Pancreas (tissue), 10 donors: ENCODE results near the gene CACNA2D3. TPM values are rescaled to one million over a fixed set of nuclear protein-coding genes. Genes with fewer than 3 reads are reported as not detected.
A peak's percentile ranks its signal among the peaks of the same experiment; 100 is the strongest.
"Not testable (repeated sequence)": the region's sequence is repeated elsewhere in the genome, so short reads cannot be mapped to it uniquely, and the experiment has no call there.

Experiments
- ATAC-seq, 4 donors: fragments of 200-7000 bp; cut with Tn5 transposase; one replicate each; pipeline versions ENCODE4 v1.8.0 to v1.9.1; 2020; ENCODE audit warnings: mild to moderate bottlenecking in 4 of 4, moderate library complexity in 4 of 4
- DNase-seq, 6 donors: peaks; one replicate each; pipeline ENCODE4 v3.0.0-alpha.2; 2020
- FAIRE-seq: peaks from 2 replicates; lab custom pipeline; 2012; peaks lifted over from hg19 to GRCh38; lab: Jason Lieb, UNC
- H3K27ac ChIP-seq, 4 donors: fragments of 200-600 bp; sonication (generic); 1 replicate in 3 of 4; 2 replicates in 1 of 4; pipeline versions ENCODE4 v1.5.0 to v1.8.0; 2020
- H3K27me3 ChIP-seq, 4 donors: fragments of 200-600 bp; one replicate each; pipeline ENCODE4 v1.8.0; 2021
- H3K36me3 ChIP-seq, 3 donors: fragments of 200-600 bp; sonication (generic) in 1 of 3; one replicate each; pipeline versions ENCODE4 v1.5.0 to v1.8.0; 2020 to 2021
- H3K4me1 ChIP-seq, 3 donors: fragments of 200-600 bp; one replicate each; pipeline ENCODE4 v1.8.0; 2021
- H3K4me3 ChIP-seq, 4 donors: fragments of 200-600 bp; sonication (generic) in 2 of 4; one replicate each; pipeline versions ENCODE4 v1.5.0 to v1.8.0; 2020 to 2021
- H3K9me3 ChIP-seq, 4 donors: fragments of 200-600 bp; one replicate each; pipeline ENCODE4 v1.8.0; 2021
- WGBS, 2 donors: extraction: QIAGEN DNeasy Blood & Tissue Kit; methylation state at CpG; one replicate each; pipeline ENCODE4 v1.1.7; 2013; 5-methylcytosine and 5-hydroxymethylcytosine counted together
- intact Hi-C, 3 donors: fragments of 100-400 bp; cut with DNase I; formaldehyde crosslinking; loops; one replicate each; pipeline versions ENCODE4 v1.11.1 to v1.14.2; 2022
- polyA plus RNA-seq, 2 donors: library from polyadenylated mRNA; stranded (reverse); fragments of 200-250 nt; gene quantifications; one replicate each; pipeline ENCODE4 v1.2.3, GENCODE V29; 2013
- total RNA-seq, 6 donors: library from RNA; stranded (reverse); fragmentation: NEBNext Ultra II Directional in 4 of 6; extraction: Animal tissue kit (Norgen Biotek cat#: 25700) in 4 of 6; gene quantifications; one replicate each; pipeline versions ENCODE4 v1.2.1 to v1.2.4, GENCODE V29; 2021 to 2023
- TF ChIP-seq, protein P1 (sequence below), 4 donors: fragments of 200-600 bp; sonication (generic) in 3 of 4; IDR thresholded peaks; one replicate each; pipeline versions ENCODE4 v1.5.0 to v1.8.0; 2021; ENCODE audit warnings: antibody characterized with exemption in 4 of 4
- donor health status: healthy with polysubstance abuse.
- donor health status: DM: no; HTN: no; CAD: no; lungs with moderate emphysema.
- donor health status: DM: no; HTN: no; CAD: no.
- donor health status: control.
- donor health status: control.
- donor health status: Bipolar disorder and iron deficiency.
- donor health status: DM: yes; HTN: yes; CAD: no.
- donor health status: DM: no; HTN: no; CAD: no.
- donor health status: DM: no; HTN: no; CAD: no.
- donor health status: DM: yes; HTN: yes; CAD: no.

CACNA2D3 gene
- total and polyA plus RNA-seq, 8 donors = 0.19 to 0.75 (median 0.37) TPM; not detected in 2

DNA sequence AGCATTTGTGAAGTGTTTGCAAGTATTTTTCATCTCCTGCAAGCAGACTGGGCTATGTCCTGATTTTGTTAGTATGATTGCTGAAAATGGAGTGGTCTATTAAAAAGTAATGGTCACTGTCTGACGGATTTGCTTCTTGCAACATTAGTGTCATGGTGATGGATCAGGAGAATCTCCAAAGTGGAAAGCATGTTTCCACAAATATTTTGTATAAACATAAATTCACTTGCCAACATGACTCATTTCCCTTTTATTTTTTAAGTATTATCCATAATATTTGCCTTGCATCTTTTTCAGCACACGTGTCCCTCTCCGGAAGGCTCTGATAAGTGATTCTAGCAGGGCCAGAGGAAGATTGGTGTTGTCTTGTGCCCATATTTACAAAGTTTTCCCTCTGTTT is 27.4 kb upstream of the CACNA2D3 start:
- Histone ChIP-seq H3K9me3 (no peaks in the 10 kb centered on the region), H3K27me3 (peaks cover 0 to 5% (median 0%) of the 10 kb centered on the region in 4 donors), H3K4me3 (no peak overlapping the region), H3K36me3 (no peaks in the 10 kb centered on the region), H3K4me1 (peaks cover 0 to 4% (median 0%) of the 10 kb centered on the region in 3 donors), H3K27ac (no peak overlapping the region)
- intact Hi-C loops = no loop called here
- ATAC-seq (no peak), FAIRE-seq (no peak), DNase-seq (no peak)
- TF ChIP-seq, protein P1, sequence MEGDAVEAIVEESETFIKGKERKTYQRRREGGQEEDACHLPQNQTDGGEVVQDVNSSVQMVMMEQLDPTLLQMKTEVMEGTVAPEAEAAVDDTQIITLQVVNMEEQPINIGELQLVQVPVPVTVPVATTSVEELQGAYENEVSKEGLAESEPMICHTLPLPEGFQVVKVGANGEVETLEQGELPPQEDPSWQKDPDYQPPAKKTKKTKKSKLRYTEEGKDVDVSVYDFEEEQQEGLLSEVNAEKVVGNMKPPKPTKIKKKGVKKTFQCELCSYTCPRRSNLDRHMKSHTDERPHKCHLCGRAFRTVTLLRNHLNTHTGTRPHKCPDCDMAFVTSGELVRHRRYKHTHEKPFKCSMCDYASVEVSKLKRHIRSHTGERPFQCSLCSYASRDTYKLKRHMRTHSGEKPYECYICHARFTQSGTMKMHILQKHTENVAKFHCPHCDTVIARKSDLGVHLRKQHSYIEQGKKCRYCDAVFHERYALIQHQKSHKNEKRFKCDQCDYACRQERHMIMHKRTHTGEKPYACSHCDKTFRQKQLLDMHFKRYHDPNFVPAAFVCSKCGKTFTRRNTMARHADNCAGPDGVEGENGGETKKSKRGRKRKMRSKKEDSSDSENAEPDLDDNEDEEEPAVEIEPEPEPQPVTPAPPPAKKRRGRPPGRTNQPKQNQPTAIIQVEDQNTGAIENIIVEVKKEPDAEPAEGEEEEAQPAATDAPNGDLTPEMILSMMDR (IDR thresholded peaks at IDR 0.05) = no peak
- 73% methylated on average over 3 of the region's 3 CpGs for WGBS, 2 donors

- FAIRE-seq (no peak), DNase-seq (no peak), ATAC-seq (no peak)
- no peaks in the 10 kb centered on the region for H3K27me3 ChIP-seq
- H3K4me1 ChIP-seq = no peaks in the 10 kb centered on the region
- WGBS, 2 donors = 86 to 93% methylated on average over 1 of the region's 1 CpG
- intact Hi-C loops = no loop called here
- TF ChIP-seq, protein P1 (IDR thresholded peaks at IDR 0.05) = no peak
- H3K36me3 ChIP-seq = no peaks in the 10 kb centered on the region
- H3K27ac ChIP-seq = no peak overlapping the region
- no peak overlapping the region for H3K4me3 ChIP-seq
- no peaks in the 10 kb centered on the region for H3K9me3 ChIP-seq
These were observed 23.0 kb upstream of the CACNA2D3 start for GRCh38 chr3:54099381-54099780.

GRCh38 chr3:54104084-54104483 is 18.3 kb upstream of the CACNA2D3 start:
- TF ChIP-seq, protein P1 (IDR thresholded peaks at IDR 0.05) = no peak
- peaks cover 0 to 2% (median 0%) of the 10 kb centered on the region in 4 donors for H3K9me3 ChIP-seq
- intact Hi-C loops = no loop called here
- no peaks in the 10 kb centered on the region for H3K36me3 ChIP-seq
- H3K4me3 ChIP-seq = no peak overlapping the region
- WGBS, 2 donors = 79 to 81% methylated on average over 11 of the region's 11 CpGs
- ATAC-seq (no peak), FAIRE-seq (no peak), DNase-seq (no peak)
- no peak overlapping the region for H3K27ac ChIP-seq
- no peaks in the 10 kb centered on the region for H3K27me3 ChIP-seq
- H3K4me1 ChIP-seq = no peaks in the 10 kb centered on the region

DNA sequence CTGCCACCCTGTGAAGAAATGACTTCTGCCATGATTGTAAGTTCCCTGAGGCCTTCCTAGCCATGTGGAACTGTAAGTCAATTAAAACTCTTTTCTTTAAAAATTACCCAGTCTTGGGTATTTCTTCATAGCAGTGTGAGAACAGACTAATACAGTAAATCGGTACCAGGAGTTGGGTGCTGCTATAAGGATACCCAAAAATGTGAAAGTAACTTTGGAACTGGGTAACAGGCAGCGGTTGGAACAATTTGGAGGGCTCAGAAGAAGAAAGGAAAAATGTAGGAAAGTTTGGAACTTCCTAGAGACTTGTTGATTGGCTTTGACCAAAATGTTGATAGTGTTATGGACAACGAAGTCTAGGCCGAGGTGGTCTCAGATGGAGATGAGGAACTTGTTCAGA is 6.2 kb upstream of the CACNA2D3 start:
- H3K9me3 ChIP-seq, DNase-seq, FAIRE-seq, H3K36me3 ChIP-seq, H3K27ac ChIP-seq, H3K4me3 ChIP-seq, intact Hi-C loops, H3K4me1 ChIP-seq, ATAC-seq: not testable (repeated sequence)
- 85 to 87% methylated on average over 4 of the region's 4 CpGs for WGBS, 2 donors
- H3K27me3 ChIP-seq = peaks cover 0 to 41% (median 6%) of the 10 kb centered on the region in 4 donors

DNA sequence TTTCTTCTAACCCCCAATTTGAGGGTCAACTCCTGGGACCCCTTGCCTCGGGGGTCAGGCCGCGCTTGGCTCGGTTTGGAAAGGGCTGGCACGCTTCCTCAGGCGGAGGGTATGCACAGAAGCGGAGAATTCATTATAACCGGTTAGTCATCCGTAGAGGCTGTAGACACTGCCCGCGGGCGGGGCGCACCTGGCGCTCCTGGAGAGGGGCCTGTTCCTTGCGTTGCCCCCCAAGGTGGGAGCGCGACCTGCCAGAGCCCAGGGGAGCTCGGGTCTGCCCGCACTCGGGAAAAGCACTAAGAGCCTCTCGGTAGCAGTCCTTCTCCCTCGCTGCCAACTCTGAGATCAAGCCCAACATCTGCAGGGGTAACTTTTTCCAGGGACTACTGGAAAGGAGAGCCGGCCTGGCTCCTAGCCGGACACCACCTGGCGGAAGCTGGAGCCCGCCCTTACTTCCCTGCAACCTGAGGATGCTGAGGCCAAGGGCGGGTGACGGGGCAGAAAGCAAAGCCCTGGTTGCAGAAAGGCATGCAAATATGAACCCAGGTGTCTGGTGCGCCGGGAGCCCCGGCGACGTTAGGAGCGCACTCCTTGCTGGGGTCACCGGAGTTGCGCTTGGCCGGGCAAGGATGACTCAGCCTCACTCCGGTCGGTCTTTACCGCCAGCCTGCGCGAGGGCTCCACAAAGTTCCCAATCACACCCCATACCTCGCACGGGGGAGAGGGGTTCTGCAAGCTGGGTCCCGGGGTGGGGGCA is 1.5 kb upstream of the CACNA2D3 start:
- ATAC-seq = peak in 3 of 4 donors; percentile 46 to 59 (median 47)
- peak in 3 of 6 donors; percentile 11 to 71 (median 59) for DNase-seq
- H3K36me3 ChIP-seq = no peaks in the 10 kb centered on the region
- TF ChIP-seq, protein P1 (IDR thresholded peaks at IDR 0.05) = no peak
- H3K4me3 ChIP-seq = peak overlapping the region in 2 of 4 donors; percentile 36 to 55
- FAIRE-seq = no peak
- intact Hi-C loops = no loop called here
- no peaks in the 10 kb centered on the region for H3K9me3 ChIP-seq
- WGBS, 2 donors = 2 to 3% methylated on average over 44 to 45 of the region's 45 CpGs
- H3K27ac ChIP-seq = no peak overlapping the region
- peaks cover 0 to 46% (median 7%) of the 10 kb centered on the region in 4 donors for H3K27me3 ChIP-seq
- H3K4me1 ChIP-seq = peaks cover 8 to 11% (median 11%) of the 10 kb centered on the region in 3 donors
